Keratinocyte (primary cell): ENCODE data around the gene CTU1. TPM values are rescaled to one million over a fixed set of nuclear protein-coding genes. Genes with fewer than 3 reads are reported as not detected.

ENCODE experiments used
- DNase-seq: peaks from one replicate; pipeline ENCODE4 v3.0.0-alpha.2; 2011; ENCODE audit warnings: low read depth, missing footprints, low spot score
- FAIRE-seq: peaks from 2 replicates; lab custom pipeline; 2011; peaks lifted over from hg19 to GRCh38; lab: Jason Lieb, UNC
- H2AFZ ChIP-seq: 2 replicates; pipeline ENCODE4 v1.6.0; 2012; ENCODE audit warnings: low read length, control low read depth, inconsistent platforms; ENCODE audit not compliant: control insufficient read depth
- H3K27ac ChIP-seq: 2 replicates; pipeline ENCODE4 v1.5.1; 2011; ENCODE audit warnings: low read length; ENCODE audit not compliant: control insufficient read depth, insufficient read depth
- H3K27me3 ChIP-seq: 3 replicates; pipeline ENCODE4 v1.6.0; 2011; ENCODE audit warnings: low read length; ENCODE audit not compliant: control insufficient read depth, insufficient read depth; ENCODE audit errors: extremely low read depth
- H3K36me3 ChIP-seq, 2 experiments: 2 replicates in 1 of 2; 3 replicates in 1 of 2; pipeline ENCODE4 v1.5.1; 2011; ENCODE audit warnings: low read length in 2 of 2, mild to moderate bottlenecking in 1 of 2; ENCODE audit not compliant: control insufficient read depth in 2 of 2, insufficient read depth in 2 of 2; ENCODE audit errors: extremely low read depth in 1 of 2
- H3K4me1 ChIP-seq: 3 replicates; pipeline ENCODE4 v1.5.1; 2011; ENCODE audit warnings: low read length; ENCODE audit not compliant: control insufficient read depth, insufficient read depth; ENCODE audit errors: extremely low read depth
- H3K4me2 ChIP-seq: 3 replicates; pipeline ENCODE4 v1.6.0; 2011; ENCODE audit warnings: low read depth, low read length; ENCODE audit not compliant: control insufficient read depth, insufficient read depth; ENCODE audit errors: extremely low read depth
- H3K4me3 ChIP-seq, 3 experiments: fragments of 200-600 bp in 1 of 3; sonication (generic) in 1 of 3; 2 replicates in 2 of 3; 3 replicates in 1 of 3; pipeline ENCODE4 v1.5.1; 2011 to 2016; ENCODE audit warnings: low read length in 3 of 3, mild to moderate bottlenecking in 3 of 3, control low read depth in 2 of 3, inconsistent platforms in 1 of 3, low read depth in 1 of 3, mixed read lengths in 1 of 3, mixed run types in 1 of 3, moderate library complexity in 1 of 3; ENCODE audit not compliant: control insufficient read depth in 2 of 3, insufficient read depth in 2 of 3; ENCODE audit errors: extremely low read depth in 1 of 3
- H3K79me2 ChIP-seq: 2 replicates; pipeline ENCODE4 v1.6.0; 2012; ENCODE audit warnings: low read length; ENCODE audit not compliant: control insufficient read depth, insufficient read depth
- H3K9ac ChIP-seq: 3 replicates; pipeline ENCODE4 v1.6.0; 2011; ENCODE audit warnings: low read length; ENCODE audit not compliant: control insufficient read depth, insufficient read depth; ENCODE audit errors: extremely low read depth
- H3K9me1 ChIP-seq: 3 replicates; pipeline ENCODE4 v1.6.0; 2011; ENCODE audit warnings: low read length; ENCODE audit not compliant: control insufficient read depth, insufficient read depth; ENCODE audit errors: extremely low read depth
- H3K9me3 ChIP-seq: 2 replicates; pipeline ENCODE4 v1.5.1; 2012; ENCODE audit warnings: low read depth, low read length; ENCODE audit not compliant: control insufficient read depth
- H4K20me1 ChIP-seq: 3 replicates; pipeline ENCODE4 v1.6.0; 2011; ENCODE audit warnings: low read length; ENCODE audit not compliant: control insufficient read depth, insufficient read depth; ENCODE audit errors: extremely low read depth
- CTCF ChIP-seq, 3 experiments: IDR thresholded peaks in 1 of 3; conservative IDR thresholded peaks in 1 of 3; optimal IDR thresholded peaks in 1 of 3; 2 replicates in 2 of 3; 3 replicates in 1 of 3; pipeline versions ENCODE3 to v1.5.1; 2011; ENCODE audit warnings: low read length in 3 of 3, mild to moderate bottlenecking in 3 of 3, moderate library complexity in 2 of 3, control low read depth in 1 of 3, inconsistent platforms in 1 of 3; ENCODE audit not compliant: insufficient read depth in 2 of 3; ENCODE audit errors: extremely low read depth in 1 of 3
- EZH2 ChIP-seq: IDR thresholded peaks from one replicate; pipeline ENCODE4 v1.6.1; 2012; ENCODE audit warnings: inconsistent platforms, mild to moderate bottlenecking, low read length, moderate library complexity
- dilution Hi-C: fragments of 300-500 bp; cut with MboI; formaldehyde crosslinking; loops from one replicate; pipeline ENCODE4 v1.7.0; 2020; ENCODE audit warnings: low sequenced_read_pairs; ENCODE audit not compliant: extremely low pct_ligation_motif_present
- polyA minus RNA-seq, 3 experiments: library from RNA; depleted of rRNA, polyadenylated mRNA; stranded (reverse); fragments of >200 nt; gene quantifications; 1 replicate in 1 of 3; 2 replicates in 1 of 3; 3 replicates in 1 of 3; pipeline ENCODE4 v1.2.3, GENCODE V29; 2011
- polyA plus RNA-seq, 5 experiments: library from polyadenylated mRNA; depleted of rRNA in 3 of 5; stranded (reverse) in 3 of 5; stranded (forward) in 1 of 5; unstranded in 1 of 5; fragments of >200 nt; gene quantifications; 1 replicate in 1 of 5; 2 replicates in 3 of 5; 3 replicates in 1 of 5; pipeline versions ENCODE4 v1.2.1 to v1.2.3, GENCODE V29; 2011 to 2012; ENCODE audit warnings: missing spikeins in 2 of 5, low read depth in 1 of 5, low replicate concordance in 1 of 5

The CTU1 gene
- polyA plus RNA-seq (1.9 to 3.9 TPM (median 2.3 TPM) in 3 replicates), polyA minus RNA-seq (1.5 to 2.0 TPM (median 1.6 TPM) in 3 replicates)
- polyA plus RNA-seq (2011; ENCODE audit: low read depth) = 0.79 TPM
- 0.81 and 2.8 TPM in 2 replicates for polyA plus RNA-seq (2011; cell fraction: cytosol; rRNA removed)
- 3.5 and 5.2 TPM in 2 replicates for polyA plus RNA-seq (2011; cell fraction: nucleus; rRNA removed)
- polyA plus RNA-seq (2012; ENCODE audit: low replicate concordance) = 4.1 and 4.5 TPM in 2 replicates
- polyA minus RNA-seq (2011; cell fraction: cytosol; rRNA and poly(A)+ RNA removed) = 8.6 TPM
- polyA minus RNA-seq (2011; cell fraction: nucleus; rRNA and poly(A)+ RNA removed) = 2.6 and 4.5 TPM in 2 replicates

- DNase-seq (peak; percentile 98), FAIRE-seq (peak; percentile 85)
Observed at GRCh38 chr19:51108066-51108804, at the start of gene CTU1. Gene CTU1, minus strand, starts transcription at chr19:51108409. Its CDS starts 3,840 bp downstream, at chr19:51104569.

GRCh38 chr19:51157265-51157664, 49.1 kb upstream of the CTU1 start:
- Histone ChIP-seq H3K79me2 (no peaks in the 10 kb centered on the region), H3K9me1 (no peaks in the 10 kb centered on the region), H3K36me3 (no peaks in the 10 kb centered on the region), H3K4me2 (no peak overlapping the region), H3K4me3 (no peak overlapping the region), H3K27ac (no peak overlapping the region), H3K9ac (no peak overlapping the region), H3K9me3 (no peaks in the 10 kb centered on the region), H3K4me1 (no peaks in the 10 kb centered on the region), H2AFZ (no peak overlapping the region), H4K20me1 (no peaks in the 10 kb centered on the region), H3K27me3 (peaks cover 15% of the 10 kb centered on the region)
- dilution Hi-C loops = no loop called here
- DNase-seq = no peak
- no peak for FAIRE-seq
- no peak for TF ChIP-seq CTCF (optimal IDR thresholded peaks at IDR 0.05 in 1 of 3, IDR thresholded peaks at IDR 0.05 in 1 of 3, conservative IDR thresholded peaks at IDR 0.05 in 1 of 3; ENCODE audit: extremely low read depth in 1 of 3, insufficient read depth in 2 of 3, low read length in 3 of 3)

More at GRCh38 chr19:51108066-51108804, at the start of gene CTU1:
- peak within 1 kb of the TSS; percentile 85 for H2AFZ ChIP-seq
- H3K4me3 ChIP-seq = peak within 1 kb of the TSS; percentile 55 to 85 (median 69)
- peak within 1 kb of the TSS; percentile 65 for H3K27ac ChIP-seq
- H3K4me2 ChIP-seq = peak within 1 kb of the TSS; percentile 88
- H3K79me2 ChIP-seq = peaks cover 41% of the 10 kb centered on the region
- no peaks in the 10 kb centered on the region for H3K9me1 ChIP-seq
- H3K27me3 ChIP-seq = peaks cover 5% of the 10 kb centered on the region
- peaks cover 10% of the 10 kb centered on the region for H3K4me1 ChIP-seq
- H3K36me3 ChIP-seq = peaks cover 11 to 17% of the 10 kb centered on the region in 2 experiments
- no peaks in the 10 kb centered on the region for H3K9me3 ChIP-seq
- H4K20me1 ChIP-seq = no peaks in the 10 kb centered on the region
- no peak for TF ChIP-seq CTCF (optimal IDR thresholded peaks at IDR 0.05 in 1 of 3, IDR thresholded peaks at IDR 0.05 in 1 of 3, conservative IDR thresholded peaks at IDR 0.05 in 1 of 3; ENCODE audit: extremely low read depth in 1 of 3, insufficient read depth in 2 of 3, low read length in 3 of 3)
- TF ChIP-seq EZH2 = no peak
- peak within 1 kb of the TSS; percentile 84 for H3K9ac ChIP-seq
- dilution Hi-C loops = no loop called here
